ENCODE data around the gene LMOD1.
A peak's percentile ranks its signal among the peaks of the same experiment; 100 is the strongest.

The LMOD1 gene

DNA sequence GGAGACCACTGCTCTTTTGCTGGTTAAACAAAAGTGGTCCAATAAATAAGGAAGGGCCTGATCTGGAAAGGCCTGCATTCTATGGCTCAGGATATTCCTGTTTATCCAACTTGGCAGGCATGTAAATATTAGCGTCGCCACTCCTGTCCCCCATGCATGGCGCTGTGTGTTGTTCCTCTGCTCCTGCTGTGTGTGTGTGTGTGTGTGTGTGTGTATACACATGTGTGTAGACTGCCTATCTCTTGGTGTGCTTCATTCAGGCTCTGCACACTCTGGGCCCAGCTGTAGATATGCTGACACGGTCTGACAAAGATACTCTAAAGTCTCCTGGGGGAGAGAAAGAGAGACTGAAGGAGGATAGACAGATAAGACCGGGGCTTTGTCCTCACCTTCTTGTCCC, 6.8 kb downstream of the LMOD1 start:
- DNase-seq (ENCODE audit: low read depth), result no peak
- TF ChIP-seq, protein P1, sequence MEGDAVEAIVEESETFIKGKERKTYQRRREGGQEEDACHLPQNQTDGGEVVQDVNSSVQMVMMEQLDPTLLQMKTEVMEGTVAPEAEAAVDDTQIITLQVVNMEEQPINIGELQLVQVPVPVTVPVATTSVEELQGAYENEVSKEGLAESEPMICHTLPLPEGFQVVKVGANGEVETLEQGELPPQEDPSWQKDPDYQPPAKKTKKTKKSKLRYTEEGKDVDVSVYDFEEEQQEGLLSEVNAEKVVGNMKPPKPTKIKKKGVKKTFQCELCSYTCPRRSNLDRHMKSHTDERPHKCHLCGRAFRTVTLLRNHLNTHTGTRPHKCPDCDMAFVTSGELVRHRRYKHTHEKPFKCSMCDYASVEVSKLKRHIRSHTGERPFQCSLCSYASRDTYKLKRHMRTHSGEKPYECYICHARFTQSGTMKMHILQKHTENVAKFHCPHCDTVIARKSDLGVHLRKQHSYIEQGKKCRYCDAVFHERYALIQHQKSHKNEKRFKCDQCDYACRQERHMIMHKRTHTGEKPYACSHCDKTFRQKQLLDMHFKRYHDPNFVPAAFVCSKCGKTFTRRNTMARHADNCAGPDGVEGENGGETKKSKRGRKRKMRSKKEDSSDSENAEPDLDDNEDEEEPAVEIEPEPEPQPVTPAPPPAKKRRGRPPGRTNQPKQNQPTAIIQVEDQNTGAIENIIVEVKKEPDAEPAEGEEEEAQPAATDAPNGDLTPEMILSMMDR (conservative IDR thresholded peaks at IDR 0.05; ENCODE audit: control insufficient read depth, insufficient read depth, low read depth, low read length), result no peak
- H3K4me3 ChIP-seq (ENCODE audit: control insufficient read depth, low read depth, low read length), result no peak overlapping the region

DNA sequence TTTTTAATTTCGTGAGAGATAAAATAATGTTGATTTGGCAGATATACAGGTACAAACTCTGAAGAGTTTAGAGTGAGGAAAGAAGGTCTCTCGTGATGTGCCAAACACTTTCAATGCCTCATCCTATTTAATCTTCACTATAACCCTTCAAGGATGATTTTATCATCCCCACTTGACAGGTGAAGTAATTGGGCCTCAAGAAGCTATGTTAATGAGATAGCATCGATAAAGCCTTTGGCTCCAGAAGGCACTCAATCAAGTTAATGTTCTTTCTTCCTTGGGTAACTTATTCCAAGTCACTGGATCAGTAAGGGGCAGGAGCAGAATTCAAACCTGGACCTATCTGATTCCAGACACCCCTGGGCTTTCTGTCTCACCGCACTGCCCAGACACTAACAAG, 7.2 kb downstream of the LMOD1 start:
- no peak for DNase-seq (ENCODE audit: low read depth)
- no peak overlapping the region for H3K4me3 ChIP-seq (ENCODE audit: control insufficient read depth, low read depth, low read length)
- TF ChIP-seq, protein P1 (conservative IDR thresholded peaks at IDR 0.05; ENCODE audit: control insufficient read depth, insufficient read depth, low read depth, low read length), result no peak

DNA sequence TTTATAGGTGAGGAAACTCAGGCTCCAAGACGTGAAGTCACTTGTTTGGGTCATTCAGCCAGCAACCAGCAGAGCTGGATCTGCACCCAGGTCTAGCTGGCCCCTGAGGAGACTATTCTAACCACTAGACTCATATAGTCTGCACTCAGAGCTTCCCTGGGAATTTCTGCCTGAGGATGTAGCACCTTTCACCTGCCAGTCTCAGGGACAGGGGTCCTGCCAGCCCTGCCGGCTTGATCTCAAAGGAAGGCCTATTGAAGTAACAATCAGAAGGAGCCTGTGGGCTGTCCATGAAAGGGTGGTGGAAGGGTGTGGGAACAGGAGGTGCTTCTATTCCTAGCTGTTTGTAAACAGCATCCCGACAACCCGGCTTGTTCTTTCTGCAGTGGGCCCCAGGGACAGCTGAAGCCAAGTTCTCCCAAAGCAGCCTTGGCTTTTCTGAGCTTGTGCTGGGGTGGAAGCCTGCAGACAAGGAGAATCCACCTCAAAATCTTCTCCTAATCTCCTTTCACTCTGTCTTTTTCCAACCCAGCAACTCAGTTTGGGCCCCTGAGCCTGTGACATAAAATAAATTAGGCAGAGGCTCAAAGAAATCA, 7.8 kb downstream of the LMOD1 start:
- TF ChIP-seq, protein P1 (conservative IDR thresholded peaks at IDR 0.05; ENCODE audit: control insufficient read depth, insufficient read depth, low read depth, low read length), result no peak
- no peak for DNase-seq (ENCODE audit: low read depth)
- no peak overlapping the region for H3K4me3 ChIP-seq (ENCODE audit: control insufficient read depth, low read depth, low read length)

DNA sequence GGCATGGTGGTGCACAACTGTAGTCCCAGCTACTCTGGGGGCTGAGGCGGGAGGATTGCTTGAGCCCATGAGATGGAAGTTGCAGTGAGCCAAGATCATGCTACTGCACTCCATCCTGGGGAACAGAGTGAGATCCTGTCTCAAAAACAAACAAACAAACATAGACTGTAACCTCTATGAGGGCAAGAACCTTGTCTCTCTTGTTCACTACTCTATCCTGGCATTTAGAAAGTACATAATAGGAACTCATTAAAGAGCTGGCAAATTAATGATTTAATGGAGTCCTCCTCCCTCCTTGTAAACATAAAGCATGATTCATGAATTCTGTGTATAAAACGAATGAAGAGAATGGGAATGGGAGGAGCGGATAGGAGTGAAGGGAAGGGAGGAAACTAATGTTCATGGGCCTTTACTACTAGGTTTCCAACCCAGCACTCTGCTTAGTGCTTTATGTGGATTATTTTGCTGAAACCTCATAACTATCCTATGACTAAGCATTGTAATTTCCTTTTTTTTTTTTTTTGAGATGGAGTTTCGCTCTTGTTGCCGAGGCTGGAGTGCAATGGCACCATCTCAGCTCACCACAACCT, 8.6 kb downstream of the LMOD1 start:
- peak; percentile 78 for DNase-seq (ENCODE audit: low read depth)
- H3K4me3 ChIP-seq (ENCODE audit: control insufficient read depth, low read depth, low read length), result no peak overlapping the region
- TF ChIP-seq, protein P1 (conservative IDR thresholded peaks at IDR 0.05; ENCODE audit: control insufficient read depth, insufficient read depth, low read depth, low read length), result no peak

DNA sequence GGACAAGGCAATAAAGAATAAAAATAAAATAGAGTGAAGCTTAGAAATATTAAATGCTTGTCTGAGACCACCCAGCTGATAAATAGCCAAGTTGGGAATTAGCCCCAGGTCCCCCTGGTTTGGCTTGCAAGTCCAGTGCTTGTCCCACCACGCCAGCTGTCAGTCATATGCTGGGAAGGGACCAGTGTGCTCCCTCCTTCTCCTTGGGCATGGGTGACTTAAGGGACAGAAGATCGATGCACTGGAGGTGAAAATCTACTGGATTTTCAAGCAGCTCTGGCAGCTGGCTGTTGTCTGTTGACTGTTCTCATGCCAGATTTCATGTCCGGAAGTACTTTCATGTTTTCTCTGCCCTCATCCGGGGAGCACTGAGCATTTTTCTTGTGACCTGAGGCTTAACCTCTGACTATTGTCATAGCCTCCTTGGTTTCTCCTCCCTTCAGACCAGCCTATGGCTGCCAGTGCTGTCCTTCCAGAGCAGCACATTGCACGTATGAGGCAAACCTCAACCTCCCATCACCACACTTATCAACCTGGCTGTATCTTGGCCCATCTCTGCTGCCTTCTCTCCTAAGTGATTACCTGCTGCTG, 12.4 kb downstream of the LMOD1 start:
- DNase-seq (ENCODE audit: low read depth), result no peak
- no peak overlapping the region for H3K4me3 ChIP-seq (ENCODE audit: control insufficient read depth, low read depth, low read length)
- TF ChIP-seq, protein P1 (conservative IDR thresholded peaks at IDR 0.05; ENCODE audit: control insufficient read depth, insufficient read depth, low read depth, low read length), result no peak

DNA sequence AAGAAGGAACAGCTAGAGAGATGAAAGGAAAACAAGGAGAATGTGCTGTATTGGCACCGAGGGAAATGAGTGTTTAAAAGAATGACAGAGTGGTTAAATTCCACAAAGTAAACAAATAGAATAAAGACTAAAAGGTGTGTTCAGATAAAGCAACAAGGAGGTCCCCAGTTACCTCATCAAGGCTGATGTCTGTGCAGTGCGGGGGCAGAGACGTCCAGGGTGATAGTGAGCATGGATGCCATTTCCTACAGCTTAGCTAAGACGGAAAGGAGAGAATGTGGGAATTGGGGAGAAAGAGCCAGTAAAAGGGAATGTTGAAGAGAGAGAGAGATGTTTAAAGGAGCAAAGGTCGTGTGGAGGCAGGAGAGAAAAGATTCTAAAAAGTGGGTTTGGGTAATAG, 15.5 kb downstream of the LMOD1 start:
- no peak for DNase-seq (ENCODE audit: low read depth)
- H3K4me3 ChIP-seq (ENCODE audit: control insufficient read depth, low read depth, low read length), result no peak overlapping the region
- TF ChIP-seq, protein P1 (conservative IDR thresholded peaks at IDR 0.05; ENCODE audit: control insufficient read depth, insufficient read depth, low read depth, low read length), result no peak
